Right cardiac atrium (tissue), 5 donors: ENCODE results near the gene SH3BP1. TPM values are rescaled to one million over a fixed set of nuclear protein-coding genes. Genes with fewer than 3 reads are reported as not detected.

Source experiments
- ATAC-seq, 2 donors: fragments of 200-7000 bp; cut with Tn5 transposase; one replicate each; pipeline versions ENCODE4 v1.8.0 to v1.9.1; 2020; ENCODE audit warnings: moderate library complexity in 2 of 2, mild to moderate bottlenecking in 1 of 2
- DNase-seq, 3 donors: peaks; one replicate each; pipeline ENCODE4 v3.0.0-alpha.2; 2020
- H3K27ac ChIP-seq: one replicate; pipeline ENCODE4 v1.5.1; 2013; ENCODE audit warnings: mild to moderate bottlenecking, low read length, control low read depth, moderate library complexity
- H3K27me3 ChIP-seq: one replicate; pipeline ENCODE4 v1.6.1; 2013; ENCODE audit not compliant: control insufficient read depth, insufficient read depth
- H3K4me1 ChIP-seq: one replicate; pipeline ENCODE4 v1.6.1; 2013; ENCODE audit warnings: low read length; ENCODE audit not compliant: control insufficient read depth, insufficient read depth
- H3K4me3 ChIP-seq: one replicate; pipeline ENCODE4 v1.5.1; 2013; ENCODE audit warnings: low read length, control low read depth
- H3K9me3 ChIP-seq: one replicate; pipeline ENCODE4 v1.6.1; 2013; ENCODE audit warnings: low read length; ENCODE audit not compliant: control insufficient read depth
- WGBS: extraction: QIAGEN DNeasy Blood & Tissue Kit; methylation state at CpG from one replicate; pipeline ENCODE4 v1.1.7; 2013; 5-methylcytosine and 5-hydroxymethylcytosine counted together
- intact Hi-C, 4 donors: fragments of 100-400 bp; cut with DNase I; formaldehyde crosslinking; loops; one replicate each; pipeline versions ENCODE4 v1.11.0 to v1.14.0; 2022 to 2023
- polyA plus RNA-seq: library from polyadenylated mRNA; stranded (reverse); fragments of 200-250 nt; gene quantifications from one replicate; pipeline ENCODE4 v1.2.3, GENCODE V29; 2013
- total RNA-seq, 4 donors: library from RNA; stranded (reverse); fragmentation: NEBNext Ultra II Directional; extraction: Animal tissue kit (Norgen Biotek cat#: 25700); gene quantifications; one replicate each; pipeline ENCODE4 v1.2.1, GENCODE V29; 2021
- donor health status: healthy with polysubstance abuse.
- donor health status: DM: no; HTN: yes; CAD: no.
- donor health status: DM: no; HTN: no; CAD: no.
- donor health status: DM: no; HTN: yes; CAD: no; lungs with severe emphysema.
- donor health status: DM: yes; HTN: yes; CAD: no.

SH3BP1 gene
- total and polyA plus RNA-seq, 5 donors: 1.4 to 4.8 (median 2.9) TPM

DNA sequence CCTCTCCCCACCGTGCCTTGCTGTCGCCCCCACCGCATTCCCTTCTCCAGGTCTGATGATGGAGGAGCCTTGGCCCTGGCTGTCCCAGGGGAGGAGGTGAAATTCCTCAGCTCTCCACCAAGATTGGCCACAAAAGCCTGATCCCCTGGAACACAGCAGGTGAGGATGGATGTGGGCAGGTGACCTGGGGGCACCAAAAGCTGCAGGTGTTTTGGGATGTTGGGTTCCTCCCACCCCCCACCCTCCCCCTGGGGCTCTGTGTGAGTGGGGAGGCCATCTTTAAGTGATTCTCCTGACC is 58.0 kb downstream of the SH3BP1 start:
- intact Hi-C loops: no loop called here
- Histone ChIP-seq H3K9me3 (no peaks in the 10 kb centered on the region), H3K4me1 (no peaks in the 10 kb centered on the region), H3K27me3 (no peaks in the 10 kb centered on the region), H3K4me3 (no peak overlapping the region), H3K27ac (no peak overlapping the region)
- DNase-seq (no peak), ATAC-seq (no peak)
- WGBS: 54% methylated on average over 3 of the region's 3 CpGs

DNA sequence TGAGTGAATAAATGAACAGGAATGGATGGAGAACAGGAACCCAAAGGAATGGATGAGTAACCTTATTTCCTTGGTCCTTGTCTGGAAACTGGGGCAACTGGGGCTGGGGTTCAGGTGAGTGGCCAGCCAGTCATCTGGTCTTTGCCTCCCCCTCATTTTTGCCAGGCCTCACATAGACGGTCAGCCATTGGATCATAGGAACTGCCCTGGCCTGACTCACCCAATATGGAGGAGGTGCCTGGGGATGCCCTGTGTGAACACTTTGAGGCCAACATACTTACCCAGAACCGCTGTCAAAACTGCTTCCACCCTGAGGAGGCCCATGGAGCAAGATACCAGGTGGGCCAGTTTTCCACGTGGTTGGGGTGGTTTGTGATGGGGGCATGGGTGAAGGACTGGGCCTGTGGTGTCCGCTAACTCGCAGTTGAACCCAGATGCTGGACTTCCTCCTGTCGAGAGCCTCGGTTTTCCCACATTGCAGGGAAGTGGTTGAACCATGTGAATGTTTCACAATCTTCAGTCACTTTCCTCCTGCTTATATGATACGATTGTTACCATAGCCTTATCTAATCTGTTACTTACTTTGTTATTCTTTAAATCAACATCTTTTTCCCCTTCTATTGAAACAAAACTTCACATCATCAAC is 61.8 kb downstream of the SH3BP1 start:
- no peak overlapping the region for H3K27ac ChIP-seq
- intact Hi-C loops: loop anchor here in 1 of 4 donors (5.0 kb wide), 1 partner anchor 41 kb away; no protein-coding TSS in a partner anchor
- H3K27me3 ChIP-seq: no peaks in the 10 kb centered on the region
- ATAC-seq: no peak
- WGBS: 61% methylated on average over 8 of the region's 8 CpGs
- DNase-seq: no peak
- H3K4me3 ChIP-seq: no peak overlapping the region
- H3K4me1 ChIP-seq: no peaks in the 10 kb centered on the region
- H3K9me3 ChIP-seq: no peaks in the 10 kb centered on the region

DNA sequence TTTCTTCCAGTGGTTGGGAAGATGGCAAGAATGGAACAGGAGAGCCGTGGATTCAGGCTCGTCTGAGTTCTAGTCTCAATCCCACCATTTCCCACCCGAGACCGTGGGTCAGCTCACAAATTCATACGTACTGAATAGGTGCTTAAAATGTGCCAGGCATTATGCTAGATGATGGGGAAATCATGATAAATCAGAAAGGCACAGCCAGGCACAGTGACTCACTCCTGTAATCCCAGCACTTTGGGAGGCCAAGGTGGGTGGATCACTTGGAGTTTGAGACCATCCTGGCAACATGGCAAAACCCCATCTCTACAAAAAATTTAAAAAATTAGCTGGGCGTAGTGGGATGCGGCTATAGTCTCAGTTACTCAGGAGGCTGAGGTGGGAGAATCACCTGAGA is 64.4 kb downstream of the SH3BP1 start:
- DNase-seq: no peak
- Histone ChIP-seq H3K27me3 (no peaks in the 10 kb centered on the region), H3K9me3 (no peaks in the 10 kb centered on the region), H3K27ac (no peak overlapping the region), H3K4me3 (no peak overlapping the region), H3K4me1 (no peaks in the 10 kb centered on the region)
- intact Hi-C loops: loop anchor here in 1 of 4 donors (5.0 kb wide), 1 partner anchor 38 kb away; no protein-coding TSS in a partner anchor
- no peak for ATAC-seq
- WGBS: 82% methylated on average over 7 of the region's 7 CpGs

DNA sequence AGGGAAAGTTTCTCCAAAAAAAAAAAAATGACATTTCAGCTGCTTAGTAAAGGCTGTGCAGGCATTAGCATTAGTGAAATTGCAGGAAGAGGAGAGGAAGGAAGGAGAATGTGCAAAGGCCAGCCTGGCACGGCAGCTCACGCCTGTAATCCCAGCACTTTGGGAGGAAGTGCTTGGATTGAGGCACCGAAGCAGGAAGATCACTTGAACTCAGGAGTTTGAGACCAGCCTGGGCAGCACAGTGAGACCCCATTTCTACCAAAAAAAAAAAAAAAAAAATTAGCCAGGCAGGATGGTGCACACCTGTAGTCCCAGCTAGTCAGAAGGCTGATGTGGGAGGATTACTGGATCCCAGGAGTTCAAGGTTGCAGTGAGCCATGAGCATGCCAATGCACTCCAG is 65.2 kb downstream of the SH3BP1 start:
- no peaks in the 10 kb centered on the region for H3K27me3 ChIP-seq
- no peaks in the 10 kb centered on the region for H3K9me3 ChIP-seq
- intact Hi-C loops: loop anchor here in 1 of 4 donors (5.0 kb wide), 1 partner anchor 38 kb away; no protein-coding TSS in a partner anchor
- no peak for DNase-seq
- no peak for ATAC-seq
- H3K27ac ChIP-seq: no peak overlapping the region
- 65% methylated on average over 3 of the region's 3 CpGs for WGBS
- H3K4me1 ChIP-seq: no peaks in the 10 kb centered on the region
- no peak overlapping the region for H3K4me3 ChIP-seq

DNA sequence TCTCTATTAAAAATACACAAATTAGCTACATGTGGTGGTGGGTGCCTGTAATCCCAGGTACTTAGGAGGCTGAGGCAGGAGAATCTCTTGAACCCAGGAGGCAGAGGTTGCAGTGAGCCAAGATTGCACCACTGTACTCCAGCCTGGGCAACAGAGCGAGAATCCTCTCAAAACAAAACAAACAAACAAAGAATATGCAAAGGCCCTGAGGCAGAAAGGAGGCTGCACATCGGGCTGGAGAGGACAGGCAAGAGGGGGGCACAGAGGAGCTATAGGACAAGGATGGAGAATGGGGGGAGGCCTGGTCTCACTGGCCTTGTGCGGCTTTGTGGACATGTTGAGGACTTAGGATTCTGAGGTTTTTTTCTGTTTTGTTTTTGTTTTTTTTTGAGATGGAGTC is 65.7 kb downstream of the SH3BP1 start:
- Histone ChIP-seq H3K27ac (no peak overlapping the region), H3K4me3 (no peak overlapping the region), H3K4me1 (no peaks in the 10 kb centered on the region), H3K9me3 (no peaks in the 10 kb centered on the region), H3K27me3 (no peaks in the 10 kb centered on the region)
- no peak for DNase-seq
- intact Hi-C loops: no loop called here
- WGBS: 97% methylated on average over 3 of the region's 3 CpGs
- no peak for ATAC-seq

Other genes with a start within 250 kb of the SH3BP1 start
- gene ELFN2, start 212.2 kb upstream of the SH3BP1 start, total RNA-seq: under 1 TPM in 2 of 4 donors, not detected in 2; 0.03 to 0.06 TPM
- 0.05 TPM for gene ELFN2, start 212.2 kb upstream of the SH3BP1 start, polyA plus RNA-seq
- gene MFNG, start 153.3 kb upstream of the SH3BP1 start, total RNA-seq: 10 to 100 TPM in 3 of 4 donors, 1 to 10 TPM in 1; 9.0 to 14.1 (median 10.6) TPM
- 9.6 TPM for gene MFNG, start 153.3 kb upstream of the SH3BP1 start, polyA plus RNA-seq
- 10 to 100 TPM in 2 of 4 donors, 1 to 10 TPM in 2; 6.6 to 11.4 (median 9.6) TPM for gene CARD10, start 120.3 kb upstream of the SH3BP1 start, total RNA-seq
- gene CARD10, start 120.3 kb upstream of the SH3BP1 start, polyA plus RNA-seq: 8.3 TPM
- 10 to 100 TPM; 19.7 to 31.3 (median 21.7) TPM for gene CDC42EP1, start 79.2 kb upstream of the SH3BP1 start, total RNA-seq
- 20.7 TPM for gene CDC42EP1, start 79.2 kb upstream of the SH3BP1 start, polyA plus RNA-seq
- gene LGALS2, start 59.6 kb upstream of the SH3BP1 start, total RNA-seq: under 1 TPM in 1 of 4 donors, not detected in 3; 0.44 TPM
- gene LGALS2, start 59.6 kb upstream of the SH3BP1 start, polyA plus RNA-seq: not detected
- 10 to 100 TPM; 23.3 to 29.0 (median 26.0) TPM for gene GGA1, start 30.8 kb upstream of the SH3BP1 start, total RNA-seq
- 27.2 TPM for gene GGA1, start 30.8 kb upstream of the SH3BP1 start, polyA plus RNA-seq
- gene PDXP, start 19.1 kb downstream of the SH3BP1 start, total RNA-seq: 10 to 100 TPM; 18.6 to 21.7 (median 20.4) TPM
- gene PDXP, start 19.1 kb downstream of the SH3BP1 start, polyA plus RNA-seq: 21.0 TPM
- gene LGALS1, start 36.0 kb downstream of the SH3BP1 start, total RNA-seq: 100 to 1,000 TPM; 438 to 693 (median 551) TPM
- 1,338 TPM for gene LGALS1, start 36.0 kb downstream of the SH3BP1 start, polyA plus RNA-seq
- gene NOL12, start 46.7 kb downstream of the SH3BP1 start, total RNA-seq: 10 to 100 TPM; 13.5 to 16.4 (median 14.4) TPM
- gene NOL12, start 46.7 kb downstream of the SH3BP1 start, polyA plus RNA-seq: 16.3 TPM
- gene TRIOBP, start 57.4 kb downstream of the SH3BP1 start, total RNA-seq: 100 to 1,000 TPM in 1 of 4 donors, 10 to 100 TPM in 3; 84.8 to 105 (median 92.5) TPM
- gene TRIOBP, start 57.4 kb downstream of the SH3BP1 start, polyA plus RNA-seq: 82.1 TPM
- 10 to 100 TPM; 10.3 to 20.2 (median 15.3) TPM for gene GCAT, start 168.3 kb downstream of the SH3BP1 start, total RNA-seq
- gene GCAT, start 168.3 kb downstream of the SH3BP1 start, polyA plus RNA-seq: 19.5 TPM
- gene GALR3, start 183.7 kb downstream of the SH3BP1 start, total RNA-seq: not detected
- gene GALR3, start 183.7 kb downstream of the SH3BP1 start, polyA plus RNA-seq: not detected
- gene ANKRD54, start 204.7 kb downstream of the SH3BP1 start, total RNA-seq: 10 to 100 TPM; 10.9 to 16.5 (median 14.5) TPM
- 12.1 TPM for gene ANKRD54, start 204.7 kb downstream of the SH3BP1 start, polyA plus RNA-seq
- gene EIF3L, start 209.8 kb downstream of the SH3BP1 start, total RNA-seq: 100 to 1,000 TPM; 291 to 354 (median 334) TPM
- gene EIF3L, start 209.8 kb downstream of the SH3BP1 start, polyA plus RNA-seq: 144 TPM